A549 treated with RU486 at 1 μM for 4 hours (cell line): Measurements from ENCODE around the gene RBMY1J. TPM values are rescaled to one million over a fixed set of nuclear protein-coding genes. Genes with fewer than 3 reads are reported as not detected.

Experiments
- total RNA-seq: library from RNA; stranded (reverse); fragments of 200-300 nt; extraction: Qiagen RNA extraction; gene quantifications from 5 replicates; pipeline ENCODE4 v1.2.3, GENCODE V29; 2022; ENCODE audit warnings: low read depth

RBMY1J gene
- total RNA-seq, result not detected in 5 replicates

GRCh38 chrY:22403110-22403509 lies at the start of gene RBMY1J:
Gene RBMY1J (plus strand): TSS chrY:22403410. CDS start chrY:22405448, 2,038 bp downstream.

Other genes with a start within 250 kb of the RBMY1J start
- gene RBMY1F, start 220.5 kb upstream of the RBMY1J start, total RNA-seq, result not detected in 5 replicates